ENCODE measurements around the gene ERMN.

ERMN gene

DNA sequence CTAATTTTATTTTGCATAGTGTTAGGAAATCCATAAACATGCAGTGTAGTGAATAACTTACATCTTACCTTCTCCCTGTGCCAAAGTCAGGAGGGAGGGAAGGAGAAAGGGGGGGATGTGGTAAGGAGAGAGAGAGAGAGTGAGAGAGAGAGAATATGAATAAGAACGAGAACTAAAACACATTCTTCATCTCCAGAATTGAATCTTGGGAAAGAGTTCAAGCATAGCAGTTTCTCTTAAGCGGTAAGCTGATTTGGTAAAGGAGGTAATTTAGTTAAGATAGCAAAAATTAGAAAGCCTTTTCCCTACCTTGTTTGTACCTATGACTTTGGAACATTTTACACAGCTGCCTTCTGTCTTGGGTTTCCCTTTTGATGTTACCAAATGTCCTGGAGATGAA is 15.7 kb downstream of the ERMN start:
- H3K27me3 ChIP-seq (ENCODE audit: insufficient read depth, poor library complexity, severe bottlenecking), result no peaks in the 10 kb centered on the region
- H3K9me3 ChIP-seq (ENCODE audit: severe bottlenecking), result no peaks in the 10 kb centered on the region
- H3K4me1 ChIP-seq (ENCODE audit: insufficient read depth, poor library complexity, severe bottlenecking), result peaks cover 6% of the 10 kb centered on the region
- ATAC-seq (ENCODE audit: low read depth), result no peak
- H3K4me3 ChIP-seq (ENCODE audit: severe bottlenecking), result no peak overlapping the region
- TF ChIP-seq CTCF (IDR thresholded peaks at IDR 0.05; ENCODE audit: poor library complexity, severe bottlenecking), result no peak
- no peaks in the 10 kb centered on the region for H3K36me3 ChIP-seq (ENCODE audit: low read depth)
- DNase-seq (ENCODE audit: low spot score), result no peak
- H3K27ac ChIP-seq (ENCODE audit: poor library complexity, severe bottlenecking), result no peak overlapping the region

GRCh38 chr2:157307021-157307420 is 18.6 kb downstream of the ERMN start:
- TF ChIP-seq CTCF (IDR thresholded peaks at IDR 0.05; ENCODE audit: poor library complexity, severe bottlenecking), result peak; percentile 7
- Histone ChIP-seq H3K36me3 (ENCODE audit: low read depth) (no peaks in the 10 kb centered on the region), H3K9me3 (ENCODE audit: severe bottlenecking) (no peaks in the 10 kb centered on the region), H3K4me1 (ENCODE audit: insufficient read depth, poor library complexity, severe bottlenecking) (peaks cover 6% of the 10 kb centered on the region), H3K4me3 (ENCODE audit: severe bottlenecking) (no peak overlapping the region), H3K27me3 (ENCODE audit: insufficient read depth, poor library complexity, severe bottlenecking) (no peaks in the 10 kb centered on the region), H3K27ac (ENCODE audit: poor library complexity, severe bottlenecking) (no peak overlapping the region)
- DNase-seq (ENCODE audit: low spot score), result no peak
- no peak for ATAC-seq (ENCODE audit: low read depth)

- DNase-seq (ENCODE audit: low spot score) (no peak), ATAC-seq (ENCODE audit: low read depth) (no peak)
- H3K36me3 ChIP-seq (ENCODE audit: low read depth), result no peaks in the 10 kb centered on the region
- H3K27ac ChIP-seq (ENCODE audit: poor library complexity, severe bottlenecking), result no peak overlapping the region
- peaks cover 6% of the 10 kb centered on the region for H3K4me1 ChIP-seq (ENCODE audit: insufficient read depth, poor library complexity, severe bottlenecking)
- no peak overlapping the region for H3K4me3 ChIP-seq (ENCODE audit: severe bottlenecking)
- H3K9me3 ChIP-seq (ENCODE audit: severe bottlenecking), result no peaks in the 10 kb centered on the region
- H3K27me3 ChIP-seq (ENCODE audit: insufficient read depth, poor library complexity, severe bottlenecking), result no peaks in the 10 kb centered on the region
- TF ChIP-seq CTCF (IDR thresholded peaks at IDR 0.05; ENCODE audit: poor library complexity, severe bottlenecking), result no peak
Observed at GRCh38 chr2:157305723-157306110, 19.9 kb downstream of the ERMN start.

DNA sequence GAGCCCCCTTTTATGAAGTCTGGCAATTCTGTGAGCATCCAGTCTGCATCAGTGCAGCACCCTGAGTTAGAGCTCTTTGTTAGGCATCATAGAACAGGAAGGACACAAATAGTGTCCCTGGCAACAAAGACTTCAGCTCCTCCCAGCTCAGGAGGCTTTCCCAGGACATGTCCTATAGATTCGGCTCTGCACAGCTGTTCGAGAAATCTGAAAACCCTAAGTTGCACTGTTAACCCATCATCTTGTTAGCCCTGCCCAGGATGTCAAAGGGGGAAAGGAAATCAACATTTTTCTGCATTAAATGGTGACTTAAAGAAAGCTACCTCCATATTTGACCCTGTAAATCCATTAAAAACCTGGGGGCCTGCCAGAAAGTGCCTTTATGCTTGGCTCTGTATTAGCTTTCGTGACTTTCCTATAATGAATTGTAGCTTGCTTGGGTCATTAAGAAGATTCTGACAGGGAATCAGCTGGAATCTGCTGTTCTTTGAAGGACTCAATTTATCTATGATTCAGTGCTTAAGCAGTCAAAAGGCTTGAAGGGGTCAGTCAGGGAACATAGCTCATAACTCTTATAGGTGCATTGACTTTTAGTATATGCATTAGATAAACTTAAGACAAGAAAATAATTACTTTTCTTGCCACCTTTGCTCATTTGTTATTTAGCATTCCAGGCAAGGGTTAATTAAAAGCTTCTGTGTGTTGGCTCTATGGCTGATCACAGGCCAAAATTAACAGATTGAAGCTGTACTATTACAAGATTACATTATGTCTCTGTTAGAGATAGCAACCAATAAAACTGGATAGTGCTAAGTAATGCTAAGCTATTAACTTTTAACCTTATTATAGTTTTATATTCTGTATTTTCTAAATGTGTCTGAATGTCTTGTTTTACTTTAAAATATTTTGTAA is 20.6 kb downstream of the ERMN start:
- H3K9me3 ChIP-seq (ENCODE audit: severe bottlenecking), result no peaks in the 10 kb centered on the region
- H3K27ac ChIP-seq (ENCODE audit: poor library complexity, severe bottlenecking), result no peak overlapping the region
- no peaks in the 10 kb centered on the region for H3K36me3 ChIP-seq (ENCODE audit: low read depth)
- TF ChIP-seq CTCF (IDR thresholded peaks at IDR 0.05; ENCODE audit: poor library complexity, severe bottlenecking), result no peak
- ATAC-seq (ENCODE audit: low read depth), result peak; percentile 76
- no peak for DNase-seq (ENCODE audit: low spot score)
- H3K4me1 ChIP-seq (ENCODE audit: insufficient read depth, poor library complexity, severe bottlenecking), result peaks cover 6% of the 10 kb centered on the region
- H3K4me3 ChIP-seq (ENCODE audit: severe bottlenecking), result no peak overlapping the region
- H3K27me3 ChIP-seq (ENCODE audit: insufficient read depth, poor library complexity, severe bottlenecking), result no peaks in the 10 kb centered on the region

DNA sequence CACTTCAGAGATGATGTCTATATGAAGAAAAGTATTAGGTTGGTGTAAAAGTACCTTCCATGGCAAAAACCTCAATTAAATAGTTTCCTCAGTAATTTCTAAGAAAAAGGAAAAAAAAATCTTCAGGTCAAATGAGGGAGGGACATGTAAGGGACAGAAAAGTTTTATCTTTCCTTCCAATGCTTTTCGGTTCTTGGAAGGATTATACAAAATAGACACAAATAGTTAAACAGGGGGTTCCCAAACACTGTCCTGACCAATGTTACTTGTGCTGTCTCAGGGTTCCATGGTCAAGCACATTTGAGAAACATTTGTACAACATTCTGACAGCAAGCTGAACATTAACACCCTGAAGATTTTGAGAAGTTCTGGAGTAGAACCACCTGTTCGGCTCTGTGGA is 22.0 kb downstream of the ERMN start:
- no peak for TF ChIP-seq CTCF (IDR thresholded peaks at IDR 0.05; ENCODE audit: poor library complexity, severe bottlenecking)
- no peaks in the 10 kb centered on the region for H3K9me3 ChIP-seq (ENCODE audit: severe bottlenecking)
- no peak overlapping the region for H3K27ac ChIP-seq (ENCODE audit: poor library complexity, severe bottlenecking)
- DNase-seq (ENCODE audit: low spot score) (no peak), ATAC-seq (ENCODE audit: low read depth) (no peak)
- H3K36me3 ChIP-seq (ENCODE audit: low read depth), result no peaks in the 10 kb centered on the region
- H3K27me3 ChIP-seq (ENCODE audit: insufficient read depth, poor library complexity, severe bottlenecking), result no peaks in the 10 kb centered on the region
- H3K4me3 ChIP-seq (ENCODE audit: severe bottlenecking), result no peak overlapping the region
- peaks cover 6% of the 10 kb centered on the region for H3K4me1 ChIP-seq (ENCODE audit: insufficient read depth, poor library complexity, severe bottlenecking)
